NCI-H1092 (cell line): ENCODE measurements around the gene REXO5.

Experiments used
- DNase-seq: peaks from one replicate; lab custom pipeline; 2025; lab: John Stamatoyannopoulos, UW

The REXO5 gene

DNA sequence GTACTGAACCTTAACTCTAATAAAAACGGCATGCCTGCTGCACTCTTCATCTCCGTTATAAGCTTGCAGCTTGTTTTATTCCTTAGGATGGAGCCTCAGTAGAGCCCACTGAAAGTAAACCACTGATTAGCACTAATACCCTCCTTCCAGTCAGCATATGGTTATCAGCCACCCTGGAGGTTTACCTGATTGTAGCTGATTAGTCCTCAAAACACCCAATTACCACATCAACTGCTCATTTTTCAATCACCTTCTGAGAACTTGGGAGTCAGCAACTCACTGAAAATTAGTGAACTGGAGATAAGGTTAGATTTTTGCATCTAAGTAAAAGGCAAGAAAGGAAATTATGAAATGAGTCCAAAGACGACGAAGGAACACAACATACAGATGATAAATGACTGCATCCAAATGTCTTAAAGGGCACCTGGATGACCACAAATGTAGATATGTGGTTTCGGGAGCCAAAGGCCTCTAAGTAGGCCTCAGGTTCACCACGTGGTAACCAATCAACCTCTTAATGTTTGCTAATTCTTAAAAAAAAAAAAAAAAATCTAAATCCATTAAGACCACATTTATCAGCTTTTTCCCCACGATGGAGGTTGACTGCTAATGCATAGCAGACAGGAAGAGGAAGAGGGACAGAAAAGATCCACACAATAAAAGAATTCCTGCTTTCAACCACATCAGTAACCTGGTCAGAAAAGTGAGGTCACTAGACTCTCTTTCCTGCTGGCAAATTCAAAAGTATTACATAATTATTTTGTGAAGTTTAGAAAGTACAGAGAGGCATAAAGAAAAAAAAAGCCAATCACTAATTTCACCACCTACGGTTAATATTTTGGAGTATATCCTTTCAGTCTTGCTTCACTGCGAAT lies 65.9 kb downstream of the REXO5 start:
- no peak for DNase-seq

DNA sequence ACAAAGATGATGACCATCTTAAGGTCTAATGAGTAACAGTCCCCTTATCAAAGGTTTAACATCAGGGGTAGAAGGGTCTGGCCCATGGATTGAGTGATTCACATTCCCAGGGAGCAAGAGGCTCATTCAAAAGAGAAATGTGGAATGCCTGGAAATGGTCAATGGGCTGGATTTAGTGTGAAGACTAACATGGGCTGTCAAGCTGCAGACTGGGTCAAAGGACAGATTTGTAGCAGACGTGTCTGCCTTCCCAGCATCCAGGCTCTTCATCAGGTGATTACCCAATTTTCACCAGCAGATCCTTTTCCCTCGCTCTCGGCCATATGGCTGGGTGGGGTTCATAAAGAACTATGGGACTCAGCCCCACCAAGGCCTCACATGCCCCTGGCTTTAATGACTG lies 67.0 kb downstream of the REXO5 start:
- no peak for DNase-seq

DNA sequence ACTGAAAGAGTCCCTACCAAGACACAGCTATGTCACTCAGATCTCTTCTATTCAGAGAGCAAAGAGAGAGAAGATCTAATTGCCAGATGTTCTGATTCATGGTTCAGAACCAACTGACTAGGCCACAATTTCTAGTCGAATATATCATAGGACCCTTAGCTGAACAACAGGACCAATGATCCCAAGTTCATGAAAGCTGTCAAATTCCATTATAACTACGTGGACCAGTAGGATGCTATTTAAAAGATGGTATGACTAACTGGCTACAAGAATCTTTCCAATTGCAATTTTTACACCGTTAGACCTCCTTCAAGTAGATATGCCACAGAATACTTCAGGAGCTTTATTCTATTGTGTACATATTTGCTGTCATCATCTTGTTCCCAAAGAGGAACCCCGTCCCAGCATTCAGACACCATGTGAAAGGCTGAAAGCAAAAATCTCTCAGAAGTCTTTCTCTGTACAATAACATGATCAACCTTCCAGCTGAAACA lies 67.8 kb downstream of the REXO5 start:
- no peak for DNase-seq

GRCh38 chr16:20875355-20875650 lies 69.0 kb downstream of the REXO5 start:
- no peak for DNase-seq

GRCh38 chr16:20878682-20879147 lies 72.4 kb downstream of the REXO5 start:
- DNase-seq: no peak

DNA sequence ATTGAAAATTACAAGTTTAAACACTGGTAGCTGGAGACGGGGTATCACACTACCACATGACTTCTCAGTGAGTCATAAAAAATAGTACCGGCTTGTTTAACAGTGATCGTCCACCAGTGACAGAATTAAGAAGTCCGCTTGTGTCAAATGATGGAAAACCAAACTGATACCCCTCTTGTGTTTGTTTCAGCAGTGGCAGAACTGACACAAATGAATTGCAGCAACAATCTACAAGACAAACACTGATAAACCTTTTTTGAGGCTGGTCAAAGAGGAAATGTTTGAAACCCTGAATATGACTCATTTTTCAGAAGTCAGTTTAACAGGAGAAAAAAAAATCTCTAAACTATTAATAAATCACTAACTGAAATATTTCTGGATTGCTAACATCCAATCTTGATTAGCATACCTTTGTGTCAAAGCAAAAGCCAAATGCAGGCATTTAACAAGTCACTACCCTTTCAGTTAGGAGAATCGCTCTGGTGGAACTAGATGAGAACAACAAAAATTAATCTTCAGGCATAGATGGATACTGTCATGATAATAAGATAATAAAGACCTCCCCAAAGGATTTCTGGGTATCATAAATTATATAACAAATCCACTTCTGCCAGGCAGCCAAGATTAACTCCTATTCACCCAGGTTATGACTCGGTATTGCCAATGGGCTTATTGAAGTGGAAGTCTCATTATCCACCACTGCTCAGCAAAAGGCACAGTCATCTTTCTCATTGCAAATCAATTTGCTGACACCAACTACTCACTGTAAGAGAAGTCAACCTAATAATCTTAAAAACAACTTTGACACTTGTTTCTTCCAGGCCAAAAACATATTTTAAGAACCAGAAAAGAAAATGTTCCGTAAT lies 73.1 kb downstream of the REXO5 start:
- no peak for DNase-seq

- no peak for DNase-seq
These were observed 74.7 kb downstream of the REXO5 start for GRCh38 chr16:20880867-20881502.

DNA sequence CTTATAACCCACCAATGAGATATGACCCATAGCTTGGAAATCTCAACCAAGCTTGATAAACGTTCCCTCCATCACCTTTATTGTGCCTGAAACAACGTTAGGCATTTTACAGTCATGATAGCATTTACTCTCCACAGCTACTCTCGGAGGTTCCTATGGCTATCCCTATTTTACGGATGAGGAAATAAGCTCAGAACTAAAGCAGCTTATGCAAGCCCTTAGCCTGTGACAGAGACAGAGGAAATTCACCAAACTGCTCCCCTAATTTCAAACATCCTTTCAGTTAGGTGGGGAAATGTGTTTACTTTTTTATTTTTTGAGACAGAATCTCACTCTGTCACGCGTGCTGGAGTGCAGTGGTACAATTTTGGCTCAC lies 75.2 kb downstream of the REXO5 start:
- no peak for DNase-seq

DNA sequence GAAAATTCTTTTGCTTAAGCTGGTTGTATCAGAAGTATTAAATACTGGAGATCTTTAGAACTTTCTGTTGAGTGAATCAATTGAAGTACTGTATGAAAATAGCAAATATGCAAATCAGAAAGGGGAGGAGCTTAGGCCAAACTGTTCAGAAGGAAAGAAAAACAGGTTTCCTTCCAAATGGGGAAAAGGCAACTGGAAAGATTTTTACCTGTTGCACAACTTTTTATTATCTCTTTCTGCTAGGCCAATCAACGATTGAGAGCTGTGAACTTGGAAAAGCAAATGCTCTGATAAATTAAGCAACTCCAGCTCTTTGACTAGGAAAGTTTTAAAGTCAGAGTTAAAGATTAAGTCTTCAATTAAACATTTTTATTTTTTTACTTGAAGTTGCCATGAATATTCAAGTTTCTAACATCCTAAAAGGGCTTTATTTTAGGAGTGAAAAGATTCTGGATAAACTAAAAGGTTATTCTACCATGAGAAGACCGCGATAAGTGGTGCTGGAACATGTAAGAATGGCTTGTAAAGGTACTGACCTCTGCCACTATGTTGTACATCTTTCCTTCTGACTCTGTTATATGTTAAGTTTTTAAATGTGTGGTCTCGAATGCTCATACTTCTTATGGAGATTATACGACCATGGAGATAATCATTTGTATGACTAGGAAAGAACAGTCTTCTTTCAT lies 77.4 kb downstream of the REXO5 start:
- no peak for DNase-seq

DNA sequence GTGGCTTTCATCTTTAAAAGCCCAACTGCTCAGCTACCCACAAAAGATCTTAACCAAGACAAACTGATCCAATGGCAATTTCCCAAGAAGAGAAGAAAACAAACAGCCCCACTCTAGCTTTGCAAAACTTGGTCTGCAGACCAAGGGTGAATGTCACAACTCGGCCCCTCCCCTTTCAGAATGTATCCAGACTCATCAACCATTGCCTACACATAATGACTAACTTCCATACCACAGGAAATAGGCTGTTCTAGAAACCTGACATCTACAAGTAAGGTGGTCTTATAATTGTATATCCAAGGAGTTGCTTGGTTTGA lies 77.9 kb downstream of the REXO5 start:
- no peak for DNase-seq

GRCh38 chr16:20886320-20886719 lies 80.0 kb downstream of the REXO5 start:
- DNase-seq: no peak

- no peak for DNase-seq
These were observed 80.9 kb downstream of the REXO5 start for GRCh38 chr16:20887207-20887606.

DNA sequence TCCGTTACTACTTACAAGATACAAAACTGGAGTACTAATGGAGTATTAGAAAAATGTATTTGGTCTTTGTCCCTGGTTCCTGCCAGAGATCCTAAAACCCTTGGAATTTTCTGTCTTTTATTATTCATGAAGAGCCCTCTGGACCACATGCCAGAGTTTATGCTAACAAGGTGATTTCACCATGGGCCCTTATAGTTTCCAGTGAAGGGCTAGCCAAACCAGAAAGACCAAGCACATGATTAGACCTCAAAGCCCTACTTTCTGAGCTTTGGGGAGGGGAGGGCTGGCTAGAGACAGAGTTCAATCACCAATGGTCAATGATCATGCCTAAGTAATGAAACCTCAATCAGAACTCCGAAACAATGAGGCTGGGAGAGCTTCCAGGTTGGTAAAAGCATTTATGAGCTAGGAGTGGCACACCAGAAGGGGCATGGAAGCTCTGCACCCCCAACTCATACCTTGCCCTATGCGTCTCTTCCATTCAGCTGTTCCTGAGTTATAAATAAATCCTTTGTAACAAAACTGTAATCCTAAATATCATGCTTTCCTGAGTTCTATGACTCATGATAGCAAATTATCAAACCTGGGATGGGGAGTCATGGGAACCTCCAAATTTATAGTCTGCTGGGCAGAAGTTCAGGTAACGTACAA lies 83.4 kb downstream of the REXO5 start:
- DNase-seq: no peak

- no peak for DNase-seq
These were observed 88.1 kb downstream of the REXO5 start for GRCh38 chr16:20894388-20894787.

DNA sequence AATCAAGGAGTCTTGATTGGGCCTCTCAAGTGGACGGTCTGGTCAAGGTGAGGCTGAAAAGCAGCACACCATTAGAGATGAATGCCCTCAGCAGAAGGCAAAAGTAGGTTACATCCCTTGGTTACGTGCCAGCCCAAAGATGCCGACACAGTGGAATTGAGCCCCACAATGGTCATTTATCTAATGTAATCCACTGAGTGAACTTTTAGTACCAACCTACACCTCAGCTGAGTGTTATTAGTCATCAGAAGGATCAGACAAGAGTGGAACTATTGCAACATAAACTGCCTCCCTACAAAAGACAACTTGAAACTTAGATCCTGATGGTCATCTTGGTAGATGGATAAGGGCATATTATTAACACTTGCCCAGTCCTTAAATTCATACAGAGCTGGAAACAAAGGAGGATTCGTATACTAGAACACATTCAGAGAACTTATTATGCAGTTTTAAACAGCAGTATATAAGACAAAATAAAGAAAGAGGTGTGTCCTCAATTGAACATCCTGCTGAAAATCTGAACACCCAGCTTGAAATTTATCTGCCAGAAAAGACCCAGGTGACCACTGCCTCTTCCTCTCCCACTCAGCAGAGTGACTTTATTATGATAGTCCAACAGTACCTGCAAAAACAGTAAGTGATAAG lies 91.0 kb downstream of the REXO5 start:
- no peak for DNase-seq

DNA sequence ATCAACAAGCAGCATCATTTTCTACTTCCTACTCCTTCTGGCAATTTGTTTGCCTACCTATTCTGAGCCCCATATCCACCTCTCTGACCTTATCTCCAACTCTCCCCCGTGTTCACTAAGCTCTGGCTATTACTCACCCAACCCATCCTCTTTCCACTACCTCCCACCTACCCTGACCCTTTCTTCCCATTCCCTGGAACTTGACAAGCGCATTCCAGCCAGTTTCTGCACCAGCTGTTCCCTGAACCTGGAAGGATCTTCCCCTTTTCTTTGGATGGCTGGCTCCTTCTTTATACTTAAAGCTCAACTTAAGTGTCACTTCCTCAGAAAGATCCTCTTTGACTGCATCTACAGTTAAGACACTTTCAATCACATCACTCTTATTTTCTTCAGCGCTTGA lies 91.6 kb downstream of the REXO5 start:
- no peak for DNase-seq

DNA sequence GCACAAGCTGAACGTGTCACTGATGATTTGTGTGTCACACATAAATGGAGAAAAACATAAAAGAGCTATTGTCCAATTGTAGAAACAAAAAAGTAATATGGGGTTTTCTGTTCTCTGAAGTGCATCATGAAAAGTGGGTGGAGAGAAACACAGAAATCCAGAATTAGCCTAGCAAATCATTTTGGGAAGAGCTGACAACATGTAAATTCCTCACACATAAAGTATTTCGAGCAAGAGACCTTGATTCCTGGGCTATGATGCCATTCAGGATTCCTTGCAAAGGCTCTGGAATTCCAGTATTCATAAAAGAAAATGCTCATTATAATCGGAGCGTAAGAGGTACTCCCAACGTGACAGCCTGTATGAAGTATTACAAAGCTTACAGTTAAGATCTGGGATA lies 92.7 kb downstream of the REXO5 start:
- DNase-seq: no peak
